H1 (cell line): ENCODE results near the gene LAMP5. TPM values are rescaled to one million over a fixed set of nuclear protein-coding genes. Genes with fewer than 3 reads are reported as not detected.

Experiments used
- CTCF ChIA-PET: fragments of 300-600 bp; sonication (Branson Sonifier 250); formaldehyde crosslinking; loops from one replicate; lab custom pipeline; 2021; ENCODE audit not compliant: partially characterized antibody; lab: Charles Lee
- POLR2A ChIA-PET: fragments of 300-600 bp; sonication (Branson Sonifier 250); formaldehyde crosslinking; loops from one replicate; lab custom pipeline; 2021; ENCODE audit warnings: inconsistent platforms; ENCODE audit not compliant: partially characterized antibody; lab: Charles Lee
- DNase-seq, 2 experiments: peaks; one replicate each; pipeline versions ENCODE4 v3.0.0 to v3.0.0-alpha.2; 2010 to 2022; ENCODE audit warnings: low spot score in 2 of 2, low read depth in 1 of 2, mixed read lengths in 1 of 2
- FAIRE-seq: peaks from 2 replicates; lab custom pipeline; 2011; peaks lifted over from hg19 to GRCh38; lab: Jason Lieb, UNC
- H2AFZ ChIP-seq: 2 replicates; pipeline ENCODE4 v1.8.1; 2012; ENCODE audit warnings: low read length, inconsistent platforms
- H2AK5ac ChIP-seq: 2 replicates; pipeline ENCODE4 v1.6.1; 2013; ENCODE audit warnings: low read depth, low read length
- H2BK120ac ChIP-seq: replicated peaks from 2 replicates; pipeline ENCODE3; 2013; ENCODE audit warnings: low read depth, low read length, inconsistent platforms
- H2BK12ac ChIP-seq: 2 replicates; pipeline ENCODE4 v1.6.1; 2013; ENCODE audit warnings: low read depth, low read length
- H2BK15ac ChIP-seq: 2 replicates; pipeline ENCODE4 v1.6.1; 2013; ENCODE audit warnings: low read length
- H2BK20ac ChIP-seq: 2 replicates; pipeline ENCODE4 v1.6.1; 2013; ENCODE audit warnings: low read length
- H2BK5ac ChIP-seq: 2 replicates; pipeline ENCODE4 v1.6.1; 2013; ENCODE audit warnings: low read depth, low read length
- H3K14ac ChIP-seq: 2 replicates; pipeline ENCODE4 v1.6.1; 2013; ENCODE audit warnings: inconsistent platforms; ENCODE audit not compliant: insufficient read length
- H3K18ac ChIP-seq: 2 replicates; pipeline ENCODE4 v1.6.1; 2013; ENCODE audit warnings: low read length; ENCODE audit errors: extremely low read depth
- H3K23ac ChIP-seq: 2 replicates; pipeline ENCODE4 v1.6.1; 2013; ENCODE audit warnings: inconsistent platforms; ENCODE audit not compliant: insufficient read length
- H3K23me2 ChIP-seq: 2 replicates; pipeline ENCODE4 v1.6.1; 2013; ENCODE audit warnings: low read depth, low read length
- H3K27ac ChIP-seq: 2 replicates; pipeline ENCODE4 v1.6.1; 2011; ENCODE audit warnings: low read depth, low read length, inconsistent platforms
- H3K27me3 ChIP-seq, 4 experiments: replicated peaks in 1 of 4; 1 replicate in 1 of 4; 2 replicates in 3 of 4; pipeline versions ENCODE4 v1.6.1 to v1.8.1; 2011 to 2013; ENCODE audit warnings: low read length in 3 of 4, mild to moderate bottlenecking in 3 of 4, inconsistent platforms in 2 of 4, mixed read lengths in 2 of 4, moderate library complexity in 1 of 4; ENCODE audit not compliant: control insufficient read depth in 3 of 4, insufficient read depth in 3 of 4; ENCODE audit errors: extremely low read depth in 1 of 4
- H3K36me3 ChIP-seq, 4 experiments: 2 replicates each; pipeline versions ENCODE4 v1.6.1 to v1.8.1; 2011 to 2013; ENCODE audit warnings: mild to moderate bottlenecking in 4 of 4, low read length in 3 of 4, moderate library complexity in 2 of 4, control low read depth in 1 of 4, inconsistent platforms in 1 of 4; ENCODE audit not compliant: insufficient read depth in 4 of 4, control insufficient read depth in 2 of 4
- H3K4ac ChIP-seq: replicated peaks from 2 replicates; pipeline ENCODE3; 2013; ENCODE audit warnings: low read length, low read depth, mixed read lengths, inconsistent platforms; ENCODE audit not compliant: insufficient read length
- H3K4me1 ChIP-seq, 4 experiments: replicated peaks in 1 of 4; 1 replicate in 1 of 4; 2 replicates in 3 of 4; pipeline versions ENCODE4 v1.6.1 to v1.8.1; 2011 to 2013; ENCODE audit warnings: low read length in 3 of 4, inconsistent platforms in 2 of 4, mixed read lengths in 1 of 4; ENCODE audit not compliant: insufficient read depth in 4 of 4, control insufficient read depth in 3 of 4
- H3K4me2 ChIP-seq, 2 experiments: 2 replicates each; pipeline versions ENCODE4 v1.6.1 to v1.8.1; 2011 to 2013; ENCODE audit warnings: low read depth in 2 of 2, low read length in 2 of 2, control low read depth in 1 of 2, inconsistent platforms in 1 of 2, mild to moderate bottlenecking in 1 of 2; ENCODE audit not compliant: insufficient read depth in 1 of 2
- H3K4me3 ChIP-seq, 4 experiments: fragments of 200-600, 300-600 bp in 1 of 4; sonication (generic), shearing (Covaris generic), sonication (Bioruptor Twin) in 1 of 4; 2 replicates each; pipeline versions ENCODE4 v1.5.1 to v1.8.1; 2011 to 2016; ENCODE audit warnings: low read length in 4 of 4, low read depth in 3 of 4, control low read depth in 2 of 4, inconsistent platforms in 2 of 4, mild to moderate bottlenecking in 2 of 4, mixed read lengths in 1 of 4, moderate library complexity in 1 of 4; ENCODE audit not compliant: insufficient read depth in 2 of 4; ENCODE audit errors: extremely low read depth in 1 of 4
- H3K56ac ChIP-seq: replicated peaks from 2 replicates; pipeline ENCODE3; 2013; ENCODE audit warnings: low read depth, mild to moderate bottlenecking, mixed read lengths, low read length, inconsistent platforms; ENCODE audit not compliant: insufficient read length
- H3K79me1 ChIP-seq: 2 replicates; pipeline ENCODE4 v1.6.1; 2013; ENCODE audit warnings: low read depth, low read length, control low read depth
- H3K79me2 ChIP-seq, 2 experiments: 2 replicates each; pipeline versions ENCODE4 v1.6.1 to v1.8.1; 2012 to 2013; ENCODE audit warnings: low read length in 2 of 2, mild to moderate bottlenecking in 2 of 2, inconsistent platforms in 1 of 2; ENCODE audit not compliant: insufficient read depth in 2 of 2, control insufficient read depth in 1 of 2
- H3K9ac ChIP-seq, 4 experiments: replicated peaks in 1 of 4; 1 replicate in 1 of 4; 2 replicates in 3 of 4; pipeline versions ENCODE4 v1.6.1 to v1.8.1; 2011 to 2013; ENCODE audit warnings: low read depth in 3 of 4, low read length in 3 of 4, control low read depth in 2 of 4, mild to moderate bottlenecking in 2 of 4, moderate library complexity in 2 of 4, inconsistent platforms in 1 of 4; ENCODE audit errors: extremely low read depth in 1 of 4
- H3K9me3 ChIP-seq, 2 experiments: 2 replicates each; pipeline versions ENCODE4 v1.6.1 to v1.8.1; 2012 to 2013; ENCODE audit warnings: mild to moderate bottlenecking in 2 of 2, moderate library complexity in 2 of 2, control low read depth in 1 of 2, inconsistent platforms in 1 of 2, low read depth in 1 of 2, low read length in 1 of 2, mixed read lengths in 1 of 2; ENCODE audit not compliant: insufficient read depth in 2 of 2
- H4K20me1 ChIP-seq, 2 experiments: replicated peaks in 1 of 2; 2 replicates each; pipeline versions ENCODE3 to v1.8.1; 2011 to 2013; ENCODE audit warnings: inconsistent platforms in 2 of 2, low read length in 2 of 2, mild to moderate bottlenecking in 1 of 2; ENCODE audit not compliant: insufficient read depth in 2 of 2, control insufficient read depth in 1 of 2
- H4K5ac ChIP-seq: 2 replicates; pipeline ENCODE4 v1.6.1; 2013; ENCODE audit warnings: low read length, low read depth, mixed read lengths, inconsistent platforms; ENCODE audit not compliant: insufficient read length
- H4K8ac ChIP-seq: 2 replicates; pipeline ENCODE4 v1.8.0; 2013; ENCODE audit warnings: mild to moderate bottlenecking, moderate library complexity, low read length, inconsistent platforms; ENCODE audit not compliant: insufficient read depth; ENCODE audit errors: extremely low read depth
- H4K91ac ChIP-seq: replicated peaks from 2 replicates; pipeline ENCODE3; 2013; ENCODE audit warnings: low read length, mixed read lengths, inconsistent platforms; ENCODE audit not compliant: insufficient read length
- BACH1 ChIP-seq: IDR thresholded peaks from 2 replicates; pipeline ENCODE4 v1.6.1; 2012; ENCODE audit warnings: low read length, improper control_type of control experiment
- BCL11A ChIP-seq, 2 experiments: IDR thresholded peaks; one replicate each; pipeline ENCODE4 v1.6.1; 2011; ENCODE audit warnings: low read depth in 2 of 2, low read length in 2 of 2, mild to moderate bottlenecking in 2 of 2
- CBX5 ChIP-seq: fragments of 300-800, 300-1000 bp; sonication (generic); IDR thresholded peaks from 2 replicates; pipeline ENCODE4 v1.7.1; 2016; ENCODE audit warnings: antibody characterized with exemption, low read length, low read depth
- CREB1 ChIP-seq: IDR thresholded peaks from 2 replicates; pipeline ENCODE4 v1.6.1; 2012; ENCODE audit warnings: inconsistent platforms
- CTBP2 ChIP-seq: IDR thresholded peaks from 2 replicates; pipeline ENCODE4 v1.7.0; 2011; ENCODE audit warnings: borderline replicate concordance, mild to moderate bottlenecking, moderate library complexity, mixed read lengths, low read length; ENCODE audit not compliant: insufficient read depth, insufficient read length
- GABPA ChIP-seq: IDR thresholded peaks from 2 replicates; pipeline ENCODE4 v1.6.1; 2011; ENCODE audit warnings: mild to moderate bottlenecking, low read length, moderate library complexity, borderline replicate concordance; ENCODE audit not compliant: insufficient read depth
- JUND ChIP-seq: IDR thresholded peaks from 2 replicates; pipeline ENCODE4 v1.6.1; 2011; ENCODE audit warnings: mild to moderate bottlenecking, improper control_type of control experiment, low read length
- NRF1 ChIP-seq: IDR thresholded peaks from 2 replicates; pipeline ENCODE4 v1.6.1; 2011; ENCODE audit warnings: mild to moderate bottlenecking, low read depth, low read length, improper control_type of control experiment
- POLR2A ChIP-seq, 2 experiments: IDR thresholded peaks; 1 replicate in 1 of 2; 2 replicates in 1 of 2; pipeline ENCODE4 v1.6.1; 2011; ENCODE audit warnings: low read depth in 2 of 2, low read length in 2 of 2, mild to moderate bottlenecking in 2 of 2; ENCODE audit errors: control extremely low read depth in 1 of 2
- POU5F1 ChIP-seq: IDR thresholded peaks from 2 replicates; pipeline ENCODE4 v1.6.1; 2011; ENCODE audit warnings: low read depth, mild to moderate bottlenecking, low read length, moderate library complexity
- SIRT6 ChIP-seq: IDR thresholded peaks from one replicate; pipeline ENCODE4 v1.7.1; 2012; ENCODE audit warnings: low read length, inconsistent platforms
- SP4 ChIP-seq: IDR thresholded peaks from 2 replicates; pipeline ENCODE4 v1.6.1; 2012; ENCODE audit warnings: low read length, inconsistent platforms
- TAF1 ChIP-seq: IDR thresholded peaks from 2 replicates; pipeline ENCODE4 v1.6.1; 2011; ENCODE audit warnings: mild to moderate bottlenecking, low read depth, low read length
- TBP ChIP-seq: IDR thresholded peaks from 2 replicates; pipeline ENCODE4 v1.6.1; 2011; ENCODE audit warnings: low read depth, low read length, improper control_type of control experiment
- polyA plus RNA-seq, 7 experiments: library from polyadenylated mRNA; depleted of rRNA in 3 of 7; stranded (reverse) in 5 of 7; unstranded in 2 of 7; fragments of >200 nt in 5 of 7; fragments of 200-250 nt in 2 of 7; gene quantifications; 1 replicate in 5 of 7; 2 replicates in 1 of 7; 4 replicates in 1 of 7; pipeline versions ENCODE4 v1.2.1 to v1.2.3, GENCODE V29; 2011 to 2013; ENCODE audit warnings: missing spikeins in 2 of 7, mixed read lengths in 2 of 7
- total RNA-seq: library from RNA; stranded (reverse); fragmentation: NEBNext Ultra II Directional; extraction: Animal tissue kit (Norgen Biotek cat#: 25700); gene quantifications from 2 replicates; pipeline ENCODE4 v1.2.1, GENCODE V29; 2021
- TF ChIP-seq, protein P1 (sequence below): IDR thresholded peaks from 2 replicates; pipeline ENCODE4 v1.6.1; 2011; ENCODE audit warnings: low read depth, mild to moderate bottlenecking, low read length; ENCODE audit not compliant: insufficient read depth
- TF ChIP-seq, protein P2 (sequence below): IDR thresholded peaks from 2 replicates; pipeline ENCODE4 v1.6.1; 2011; ENCODE audit warnings: low read length, improper control_type of control experiment

The LAMP5 gene
- total and polyA plus RNA-seq, 2 of the 8 experiments (the other 6 are each of a cell fraction or from before 2014, with no cell fraction given): 0.22 to 1.9 TPM

DNA sequence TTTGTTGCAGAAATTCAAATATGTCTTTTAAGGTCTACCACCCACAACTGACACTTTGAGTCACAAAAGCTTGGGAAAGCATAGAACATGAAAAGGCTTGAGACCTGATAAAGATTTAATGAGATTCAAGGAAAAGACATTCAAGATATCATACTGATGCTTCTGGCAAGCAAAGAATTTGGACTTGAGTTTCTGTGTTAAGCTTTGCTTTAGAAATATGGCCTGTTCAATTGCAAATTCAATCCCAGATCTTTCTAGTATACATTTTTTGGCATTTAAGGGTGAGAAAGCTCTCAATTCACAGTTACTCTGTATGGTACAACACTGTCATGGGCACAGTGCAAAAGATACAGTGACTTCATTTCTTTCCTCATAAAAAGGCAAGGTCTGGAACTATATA, 38.9 kb upstream of the LAMP5 start:
- no peak overlapping the region for H3K14ac ChIP-seq
- no peak overlapping the region for H3K18ac ChIP-seq
- no peak overlapping the region for H2BK5ac ChIP-seq
- H2AFZ ChIP-seq: no peak overlapping the region
- no peak overlapping the region for H2BK12ac ChIP-seq
- H3K27me3 ChIP-seq: no peaks in the 10 kb centered on the region
- no peak overlapping the region for H3K4me2 ChIP-seq
- no peak overlapping the region for H4K5ac ChIP-seq
- no peak overlapping the region for H3K9ac ChIP-seq
- H2BK20ac ChIP-seq: no peak overlapping the region
- H3K79me2 ChIP-seq: no peaks in the 10 kb centered on the region
- no peak overlapping the region for H4K8ac ChIP-seq
- H2AK5ac ChIP-seq: no peak overlapping the region
- DNase-seq: no peak
- no peak overlapping the region for H3K4ac ChIP-seq
- H3K36me3 ChIP-seq: no peaks in the 10 kb centered on the region
- no peak overlapping the region for H3K4me3 ChIP-seq
- no peak overlapping the region for H3K27ac ChIP-seq
- H3K56ac ChIP-seq: no peak overlapping the region
- H3K9me3 ChIP-seq: no peaks in the 10 kb centered on the region
- H2BK15ac ChIP-seq: no peak overlapping the region
- H3K4me1 ChIP-seq: no peaks in the 10 kb centered on the region
- H3K23ac ChIP-seq: no peak overlapping the region
- ChIA-PET POLR2A (no interaction called here), CTCF (interaction anchor here (1.0 to 3.9 kb wide), 7 partner anchors 7 to 142 kb away, joined by 3 to 24 read pairs (median 5); no protein-coding TSS in a partner anchor)
- no peaks in the 10 kb centered on the region for H3K23me2 ChIP-seq
- no peak overlapping the region for H4K91ac ChIP-seq
- FAIRE-seq: no peak
- H2BK120ac ChIP-seq: no peak overlapping the region
- H3K79me1 ChIP-seq: no peaks in the 10 kb centered on the region
- H4K20me1 ChIP-seq: no peaks in the 10 kb centered on the region
- TF ChIP-seq CREB1 (no peak), NRF1 (no peak), TAF1 (no peak), CBX5 (no peak), JUND (no peak), SIRT6 (no peak), TBP (no peak), CTBP2 (no peak), POU5F1 (no peak), GABPA (no peak), POLR2A (IDR thresholded peaks at IDR 0.05; ENCODE audit: control extremely low read depth in 1 of 2, low read depth in 2 of 2, low read length in 2 of 2) (no peak), BACH1 (no peak), BCL11A (IDR thresholded peaks at IDR 0.05; ENCODE audit: low read depth in 2 of 2, low read length in 2 of 2) (no peak), SP4 (no peak)
- TF ChIP-seq, protein P1, sequence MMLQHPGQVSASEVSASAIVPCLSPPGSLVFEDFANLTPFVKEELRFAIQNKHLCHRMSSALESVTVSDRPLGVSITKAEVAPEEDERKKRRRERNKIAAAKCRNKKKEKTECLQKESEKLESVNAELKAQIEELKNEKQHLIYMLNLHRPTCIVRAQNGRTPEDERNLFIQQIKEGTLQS: no peak
- TF ChIP-seq, protein P2, sequence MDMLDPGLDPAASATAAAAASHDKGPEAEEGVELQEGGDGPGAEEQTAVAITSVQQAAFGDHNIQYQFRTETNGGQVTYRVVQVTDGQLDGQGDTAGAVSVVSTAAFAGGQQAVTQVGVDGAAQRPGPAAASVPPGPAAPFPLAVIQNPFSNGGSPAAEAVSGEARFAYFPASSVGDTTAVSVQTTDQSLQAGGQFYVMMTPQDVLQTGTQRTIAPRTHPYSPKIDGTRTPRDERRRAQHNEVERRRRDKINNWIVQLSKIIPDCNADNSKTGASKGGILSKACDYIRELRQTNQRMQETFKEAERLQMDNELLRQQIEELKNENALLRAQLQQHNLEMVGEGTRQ: no peak
